K562 (cell line): Measurements from ENCODE around the gene GET3. TPM values are rescaled to one million over a fixed set of nuclear protein-coding genes. Genes with fewer than 3 reads are reported as not detected.

Source experiments
- ATF3 ChIP-seq, 2 experiments: fragments of 450-650 bp in 1 of 2; sonication (generic) in 1 of 2; formaldehyde crosslinking in 1 of 2; IDR thresholded peaks in 1 of 2; conservative IDR thresholded peaks in 1 of 2; 2 replicates each; pipeline versions ENCODE4 v1.6.1 to v1.8.1; 2016 to 2023; ENCODE audit warnings: mild to moderate bottlenecking in 2 of 2, moderate library complexity in 2 of 2, inconsistent platforms in 1 of 2, missing genetic modification reagents in 1 of 2
- DACH1 ChIP-seq: fragments of 450-650 bp; IDR thresholded peaks from 2 replicates; pipeline ENCODE4 v1.6.1; 2018; ENCODE audit not compliant: partially characterized antibody
- E2F6 ChIP-seq, 2 experiments: IDR thresholded peaks; 2 replicates each; pipeline ENCODE4 v1.6.1; 2011; ENCODE audit warnings: borderline replicate concordance in 1 of 2, control low read depth in 1 of 2, low read depth in 1 of 2, low read length in 1 of 2, mild to moderate bottlenecking in 1 of 2, mixed read lengths in 1 of 2, moderate library complexity in 1 of 2; ENCODE audit not compliant: insufficient read depth in 1 of 2, insufficient read length in 1 of 2, poor library complexity in 1 of 2, severe bottlenecking in 1 of 2; ENCODE audit errors: extremely low read depth in 1 of 2
- MAZ ChIP-seq, 2 experiments: fragments of 450-650 bp in 1 of 2; sonication (generic) in 1 of 2; formaldehyde crosslinking; IDR thresholded peaks in 1 of 2; conservative IDR thresholded peaks in 1 of 2; 2 replicates each; pipeline versions ENCODE4 v1.4.0 to v1.5.0; 2020; ENCODE audit warnings: mild to moderate bottlenecking in 1 of 2, missing genetic modification reagents in 1 of 2
- NEUROD1 ChIP-seq: fragments of 150-350 bp; IDR thresholded peaks from 2 replicates; pipeline ENCODE4 v1.6.1; 2014; ENCODE audit warnings: borderline replicate concordance, low read length, low read depth; ENCODE audit not compliant: partially characterized antibody
- NFIC ChIP-seq: fragments of 450-650 bp; IDR thresholded peaks from 2 replicates; pipeline ENCODE4 v1.6.1; 2017; ENCODE audit warnings: mild to moderate bottlenecking, inconsistent platforms
- POLR2G ChIP-seq: fragments of 200-400 bp; formaldehyde crosslinking; IDR thresholded peaks from 2 replicates; pipeline ENCODE4 v1.6.1; 2017; ENCODE audit warnings: low read depth, mild to moderate bottlenecking, antibody characterized with exemption, low read length, moderate library complexity
- REST ChIP-seq, 2 experiments: fragments of 450-650 bp; formaldehyde crosslinking in 1 of 2; IDR thresholded peaks; 2 replicates each; pipeline versions ENCODE4 v1.4.0 to v1.6.1; 2014 to 2020; ENCODE audit warnings: mild to moderate bottlenecking in 2 of 2, borderline replicate concordance in 1 of 2, low read depth in 1 of 2
- SRSF7 ChIP-seq: fragments of 200-400 bp; formaldehyde crosslinking; optimal IDR thresholded peaks from 2 replicates; pipeline ENCODE3; 2017; ENCODE audit warnings: mild to moderate bottlenecking, low read depth, low read length
- THAP7 ChIP-seq: fragments of 250-450 bp; sonication (Bioruptor Pico); IDR thresholded peaks from 2 replicates; pipeline ENCODE4 v1.5.0; 2021
- TRIM28 ChIP-seq: fragments of 450-650 bp; IDR thresholded peaks from 2 replicates; pipeline ENCODE4 v1.6.1; 2017
- ZNF263 ChIP-seq: sonication (generic); formaldehyde crosslinking; IDR thresholded peaks from 2 replicates; pipeline ENCODE4 v1.8.0; 2022; ENCODE audit warnings: mild to moderate bottlenecking, missing genetic modification reagents, borderline replicate concordance
- ZNF561 ChIP-seq: fragments of 450-650 bp; formaldehyde crosslinking; conservative IDR thresholded peaks from 2 replicates; pipeline ENCODE4 v1.4.0; 2020; ENCODE audit warnings: mild to moderate bottlenecking, moderate library complexity
- polyA plus RNA-seq, 8 experiments: library from polyadenylated mRNA; depleted of rRNA in 4 of 8; stranded (reverse) in 5 of 8; unstranded in 3 of 8; fragments of >200 nt; fragmentation: Nextera tagmentation in 2 of 8; fragmentation: Illumina TruSeq in 1 of 8; extraction: Ambion mirVana in 2 of 8; extraction: Trizol in 1 of 8; gene quantifications; 2 replicates each; pipeline versions ENCODE4 v1.2.1 to v1.2.3, GENCODE V29; 2011 to 2014; ENCODE audit warnings: inconsistent platforms in 1 of 8, missing spikeins in 1 of 8
- total RNA-seq, 7 experiments: library from RNA; depleted of rRNA in 6 of 7; stranded (reverse); fragments of >200 nt in 6 of 7; fragmentation: Illumina TruSeq in 2 of 7; extraction: Trizol in 2 of 7; gene quantifications; 2 replicates each; pipeline versions ENCODE4 v1.2.1 to v1.2.3, GENCODE V29; 2011 to 2021; ENCODE audit warnings: low replicate concordance in 1 of 7

Gene GET3
- total and polyA plus RNA-seq, 9 of the 15 experiments (the other 6 are each of a cell fraction or from before 2014, with no cell fraction given): 8.3 to 83.5 (median 51.8) TPM

GRCh38 chr19:12779162-12779993 lies 42.1 kb downstream of the GET3 start (continued):
- TF ChIP-seq REST (IDR thresholded peaks at IDR 0.05; ENCODE audit: borderline replicate concordance) (no peak), REST (CRISPR knock-in tag; IDR thresholded peaks at IDR 0.05; ENCODE audit: low read depth) (peak; percentile 34; the same call in 1 of the 2 replicates), E2F6 (IDR thresholded peaks at IDR 0.05; ENCODE audit: borderline replicate concordance in 1 of 2, extremely low read depth in 1 of 2, insufficient read depth in 1 of 2, insufficient read length in 1 of 2, low read depth in 1 of 2, low read length in 1 of 2, poor library complexity in 1 of 2, severe bottlenecking in 1 of 2) (peak in 1 of 2 experiments; percentile 2), DACH1 (peak; percentile 41), ZNF561 (CRISPR knock-in tag) (no peak), NFIC (peak; percentile 90), NEUROD1 (peak; percentile 52), THAP7 (CRISPR knock-in tag) (no peak), MAZ (CRISPR knock-in tag; conservative IDR thresholded peaks at IDR 0.05 in 1 of 2, IDR thresholded peaks at IDR 0.05 in 1 of 2) (peak in 1 of 2 experiments; percentile 80; a peak in 2 of 4 replicates), POLR2G (0 out of 2 replicates have a peak, but pooled peaks have one; percentile 38), ATF3 (IDR thresholded peaks at IDR 0.05) (peak; percentile 25), ATF3 (CRISPR knock-in tag; conservative IDR thresholded peaks at IDR 0.05) (no peak), ZNF263 (CRISPR knock-in tag) (peak; percentile 59; the same call in 1 of the 2 replicates), TRIM28 (no peak), SRSF7 (no peak)
